RWPE1 (cell line): Measurements from ENCODE around the gene RERE.

Experiments
- CTCF ChIA-PET: fragments of 350-600 bp; sonication (Branson Sonifier 250); formaldehyde crosslinking; extraction: SDS; loops from one replicate; lab custom pipeline; 2021; lab: Yijun Ruan, JAX
- POLR2A ChIA-PET: fragments of 400-600 bp; formaldehyde crosslinking; extraction: SDS; loops from one replicate; lab custom pipeline; 2020; ENCODE audit warnings: antibody characterized with exemption; ENCODE audit not compliant: low non-redundant PET; lab: Yijun Ruan, JAX
- DNase-seq: peaks from one replicate; pipeline ENCODE4 v3.0.0; 2012; ENCODE audit warnings: low spot score
- H3K27ac ChIP-seq: fragments of 450-650 bp; 2 replicates; pipeline ENCODE4 v1.5.1; 2017
- CTCF ChIP-seq: fragments of 450-650 bp; conservative IDR thresholded peaks from 2 replicates; pipeline ENCODE4 v1.5.1; 2017; ENCODE audit warnings: low read depth, mild to moderate bottlenecking

Gene RERE

DNA sequence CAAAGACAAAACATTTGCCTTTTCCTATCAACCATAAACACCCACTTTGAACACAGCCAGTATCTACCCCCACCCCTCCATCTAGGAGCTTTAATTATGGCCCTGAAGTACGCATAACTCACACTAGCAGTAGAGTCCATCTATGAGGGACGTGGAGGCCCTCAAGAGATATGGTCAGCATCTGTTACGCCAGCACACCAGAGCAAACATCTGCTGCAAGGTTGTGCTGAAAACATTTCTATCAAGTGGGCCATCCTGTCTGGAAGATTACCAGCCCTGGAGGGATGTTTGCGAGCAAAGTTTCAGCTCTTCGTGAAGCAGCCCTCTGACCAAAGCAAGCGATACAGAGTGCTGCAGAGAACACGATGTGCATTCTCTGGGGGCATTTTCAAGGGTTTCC is 424.9 kb downstream of the RERE start:
- H3K27ac ChIP-seq: no peak overlapping the region
- POLR2A ChIA-PET: no interaction called here
- TF ChIP-seq CTCF: no peak
- DNase-seq: no peak
- CTCF ChIA-PET: interaction anchor here (0.6 to 0.7 kb wide), 2 partner anchors 255 to 401 kb away, joined by 3 to 4 read pairs; no protein-coding TSS in a partner anchor

DNA sequence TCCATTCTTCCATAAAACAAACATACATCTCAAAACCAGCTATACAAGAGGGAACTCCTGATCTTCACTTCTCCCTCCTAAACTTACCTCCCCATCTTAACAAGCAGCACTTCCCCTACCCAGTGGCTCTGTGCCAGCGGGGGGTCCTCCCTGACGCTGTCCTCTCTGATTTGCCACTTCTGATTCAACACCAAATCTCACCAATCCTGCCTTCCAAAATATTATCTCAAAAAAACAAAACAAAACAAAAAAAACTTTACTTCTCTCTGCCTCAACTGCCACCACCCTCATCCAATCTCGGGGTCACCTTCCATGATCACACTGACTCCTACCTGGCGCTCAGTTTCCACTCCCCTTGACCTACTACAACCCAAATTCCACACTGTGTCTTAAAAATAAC is 426.7 kb downstream of the RERE start:
- no peak for DNase-seq
- ChIA-PET POLR2A (no interaction called here), CTCF (no interaction called here)
- TF ChIP-seq CTCF: no peak
- no peak overlapping the region for H3K27ac ChIP-seq

DNA sequence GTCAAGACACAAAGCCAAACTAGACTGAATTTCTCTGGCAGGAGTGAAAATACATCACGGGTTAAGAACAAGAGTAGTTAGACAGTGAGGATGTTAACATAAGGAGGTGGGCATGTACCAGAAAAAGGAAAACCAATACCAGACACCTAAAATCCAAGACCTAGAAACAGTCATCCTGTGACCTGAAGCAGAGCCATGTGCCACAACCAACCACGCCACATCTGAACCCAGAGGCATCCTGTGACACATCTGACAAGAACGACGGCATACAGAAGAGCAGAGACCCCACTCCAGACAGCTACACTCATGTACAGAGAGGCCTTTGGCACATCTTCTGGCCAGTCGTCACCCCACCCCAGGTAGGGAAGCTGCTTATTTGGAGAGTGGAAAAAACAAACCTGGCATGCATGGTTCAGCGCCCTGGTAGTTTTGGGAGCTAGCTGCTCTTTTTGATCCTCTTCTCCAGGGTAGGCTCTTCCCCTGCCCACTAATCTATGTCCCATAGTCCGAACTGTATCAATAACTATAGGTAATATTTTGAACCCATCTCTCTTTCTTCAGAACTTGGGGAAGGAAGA is 427.4 kb downstream of the RERE start:
- ChIA-PET POLR2A (no interaction called here), CTCF (no interaction called here)
- no peak for TF ChIP-seq CTCF
- no peak overlapping the region for H3K27ac ChIP-seq
- no peak for DNase-seq

- CTCF ChIA-PET: interaction anchor here (0.8 kb wide), 1 partner anchor 20 kb away, joined by 3 read pairs; no protein-coding TSS in a partner anchor
- no peak for TF ChIP-seq CTCF
- POLR2A ChIA-PET: no interaction called here
- no peak overlapping the region for H3K27ac ChIP-seq
- no peak for DNase-seq
These were observed 428.5 kb downstream of the RERE start for GRCh38 chr1:8388732-8389562.

DNA sequence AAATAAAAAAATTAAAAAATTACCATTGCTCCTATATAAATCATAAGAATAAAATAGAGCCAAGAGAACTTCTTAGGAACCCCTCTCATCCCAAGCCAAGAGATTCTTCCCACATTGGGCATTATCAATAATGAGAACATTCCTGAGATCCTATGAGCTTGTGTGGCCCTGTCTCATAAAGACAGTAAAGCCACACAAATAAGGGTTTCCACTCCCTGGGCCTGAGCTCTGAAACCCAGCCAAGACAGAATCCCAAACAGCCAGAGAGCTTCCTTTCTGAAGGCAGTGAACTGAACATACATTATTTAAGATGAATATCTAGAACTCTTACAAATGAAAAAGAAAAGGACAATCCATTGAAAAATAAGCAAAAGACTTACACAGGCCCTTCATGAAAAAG is 431.2 kb downstream of the RERE start:
- no peak for DNase-seq
- ChIA-PET CTCF (interaction anchor here (1.0 kb wide), 1 partner anchor 23 kb away, joined by 3 read pairs; no protein-coding TSS in a partner anchor), POLR2A (no interaction called here)
- TF ChIP-seq CTCF: no peak
- no peak overlapping the region for H3K27ac ChIP-seq

GRCh38 chr1:8384577-8384976 is 432.9 kb downstream of the RERE start:
- TF ChIP-seq CTCF: no peak
- ChIA-PET POLR2A (no interaction called here), CTCF (interaction anchor here (0.5 kb wide), 1 partner anchor 402 kb away, joined by 3 read pairs; no protein-coding TSS in a partner anchor)
- no peak for DNase-seq
- H3K27ac ChIP-seq: no peak overlapping the region
